HepG2 (cell line): ENCODE data around the gene RAD23A. TPM values are rescaled to one million over a fixed set of nuclear protein-coding genes. Genes with fewer than 3 reads are reported as not detected.
"Not testable (repeated sequence)": the region's sequence is repeated elsewhere in the genome, so short reads cannot be mapped to it uniquely, and the experiment has no call there.

ENCODE experiments used
- ATAC-seq: fragments of 200-7000 bp; cut with Tn5 transposase; 3 replicates; pipeline ENCODE4 v1.9.1; 2020; ENCODE audit warnings: mild to moderate bottlenecking, moderate library complexity
- BruUV-seq: library from RNA; stranded (reverse); fragments of 400-500 nt; replicated peaks from 2 replicates; lab custom pipeline; 2021; lab: Mats Ljungman, UMichigan
- CTCF ChIA-PET: fragments of 300-600 bp; formaldehyde crosslinking; extraction: SDS; loops from one replicate; lab custom pipeline; 2021; ENCODE audit warnings: low total read pairs, inconsistent platforms, low intra/inter-chr PET ratio; lab: Yijun Ruan, JAX
- POLR2A ChIA-PET: fragments of 350-600 bp; sonication (Branson Sonifier 250); formaldehyde crosslinking; loops from one replicate; lab custom pipeline; 2020; ENCODE audit warnings: antibody characterized with exemption, inconsistent platforms; lab: Yijun Ruan, JAX
- DNase-seq: peaks from one replicate; pipeline ENCODE4 v3.0.0-alpha.2; 2015; ENCODE audit warnings: low spot score
- FAIRE-seq: peaks from 3 replicates; lab custom pipeline; 2011; peaks lifted over from hg19 to GRCh38; lab: Jason Lieb, UNC
- H2AFZ ChIP-seq: one replicate; pipeline ENCODE4 v1.6.1; 2011; ENCODE audit warnings: low read length, inconsistent platforms
- H3K27ac ChIP-seq: fragments of 300-600 bp; 3 replicates; pipeline ENCODE4 v1.8.0; 2011; ENCODE audit warnings: mixed run types, mild to moderate bottlenecking, mixed read lengths, low read length, inconsistent platforms; ENCODE audit not compliant: insufficient read depth; ENCODE audit errors: extremely low read length
- H3K27me3 ChIP-seq, 2 experiments: fragments of 200-600 bp in 1 of 2; 2 replicates in 1 of 2; 3 replicates in 1 of 2; pipeline versions ENCODE4 v1.6.0 to v1.8.0; 2011; ENCODE audit warnings: low read length in 2 of 2, mild to moderate bottlenecking in 2 of 2, moderate library complexity in 2 of 2, inconsistent platforms in 1 of 2; ENCODE audit not compliant: insufficient read depth in 2 of 2, control insufficient read depth in 1 of 2
- H3K36me3 ChIP-seq, 2 experiments: fragments of 200-600 bp in 1 of 2; replicated peaks in 1 of 2; 2 replicates in 1 of 2; 3 replicates in 1 of 2; pipeline versions ENCODE4 v1.5.1 to v1.8.0; 2011; ENCODE audit warnings: low read length in 2 of 2, inconsistent platforms in 1 of 2; ENCODE audit not compliant: insufficient read depth in 2 of 2, control insufficient read depth in 1 of 2
- H3K4me1 ChIP-seq: 2 replicates; pipeline ENCODE4 v1.5.1; 2012; ENCODE audit warnings: low read length, inconsistent platforms; ENCODE audit not compliant: insufficient read depth
- H3K4me2 ChIP-seq: 2 replicates; pipeline ENCODE4 v1.6.0; 2011; ENCODE audit warnings: low read depth, low read length, inconsistent platforms
- H3K4me3 ChIP-seq, 3 experiments: fragments of 200-600 bp in 1 of 3; sonication (generic), shearing (Covaris generic) in 1 of 3; replicated peaks in 1 of 3; 2 replicates each; pipeline ENCODE4 v1.5.1; 2011 to 2016; ENCODE audit warnings: low read length in 3 of 3, inconsistent platforms in 2 of 3, low read depth in 2 of 3, mild to moderate bottlenecking in 2 of 3, control low read depth in 1 of 3, mixed read lengths in 1 of 3; ENCODE audit not compliant: insufficient read depth in 1 of 3
- H3K79me2 ChIP-seq: one replicate; pipeline ENCODE4 v1.6.1; 2011; ENCODE audit warnings: low read length, inconsistent platforms; ENCODE audit not compliant: insufficient read depth
- H3K9ac ChIP-seq: 2 replicates; pipeline ENCODE4 v1.6.0; 2011; ENCODE audit warnings: mild to moderate bottlenecking, low read depth, low read length, inconsistent platforms; ENCODE audit not compliant: insufficient read depth
- H3K9me3 ChIP-seq: 2 replicates; pipeline ENCODE4 v1.5.1; 2012; ENCODE audit warnings: mild to moderate bottlenecking, low read length
- H4K20me1 ChIP-seq: 2 replicates; pipeline ENCODE4 v1.6.0; 2011; ENCODE audit warnings: inconsistent platforms, mild to moderate bottlenecking, low read length, moderate library complexity; ENCODE audit not compliant: insufficient read depth
- AGO2 ChIP-seq: fragments of 200-400 bp; formaldehyde crosslinking; optimal IDR thresholded peaks from 2 replicates; pipeline ENCODE3; 2017; ENCODE audit warnings: mild to moderate bottlenecking, low read depth, low read length, moderate library complexity
- MAFF ChIP-seq: IDR thresholded peaks from 2 replicates; pipeline ENCODE4 v1.6.1; 2011; ENCODE audit warnings: low read depth, low read length, improper control_type of control experiment
- MAFK ChIP-seq, 2 experiments: IDR thresholded peaks in 1 of 2; conservative IDR thresholded peaks in 1 of 2; 2 replicates each; pipeline ENCODE4 v1.6.1; 2011; ENCODE audit warnings: improper control_type of control experiment in 2 of 2, low read length in 2 of 2
- TEAD2 ChIP-seq: sonication (generic); formaldehyde crosslinking; IDR thresholded peaks from 2 replicates; pipeline ENCODE4 v1.9.0; 2021; ENCODE audit warnings: missing genetic modification reagents
- WGBS: methylation state at CpG from one replicate; pipeline ENCODE4 v1.1.6; 2017; ENCODE audit warnings: low lambda C conversion rate; 5-methylcytosine and 5-hydroxymethylcytosine counted together
- in situ Hi-C: cut with HindIII; loops from 2 replicates; pipeline ENCODE4 v1.10.0; 2017; ENCODE audit warnings: low pct_unique_long_range_greater_than_20kb; ENCODE audit not compliant: extremely low pct_ligation_motif_present
- intact Hi-C: fragments of 100-400 bp; cut with micrococcal nuclease; formaldehyde crosslinking; loops from one replicate; pipeline ENCODE4 v1.10.0; 2022; ENCODE audit not compliant: unreplicated experiment
- polyA plus RNA-seq, 8 experiments: library from polyadenylated mRNA; depleted of rRNA in 3 of 8; stranded (reverse) in 7 of 8; unstranded in 1 of 8; fragments of >200 nt; fragmentation: Illumina TruSeq in 4 of 8; extraction: Trizol in 4 of 8; gene quantifications; 2 replicates each; pipeline versions ENCODE4 v1.2.1 to v1.2.3, GENCODE V29; 2011 to 2016; ENCODE audit warnings: low read depth in 4 of 8, missing spikeins in 1 of 8, mixed read lengths in 1 of 8; ENCODE audit not compliant: insufficient read depth in 1 of 8
- total RNA-seq, 5 experiments: library from RNA; depleted of rRNA; stranded (reverse); fragments of >200 nt; fragmentation: Illumina TruSeq; extraction: Trizol; gene quantifications; 2 replicates each; pipeline ENCODE4 v1.2.3, GENCODE V29; 2016; ENCODE audit warnings: low read depth in 1 of 5

The RAD23A gene
- total and polyA plus RNA-seq, 2 of the 13 experiments (the other 11 are each of a cell fraction or from before 2014, with no cell fraction given), result 42.5 to 54.2 TPM

- DNase-seq, FAIRE-seq, H4K20me1 ChIP-seq, CTCF ChIA-PET, H3K4me3 ChIP-seq, H3K27me3 ChIP-seq, H3K79me2 ChIP-seq, H3K9ac ChIP-seq, H3K27ac ChIP-seq, H2AFZ ChIP-seq, H3K9me3 ChIP-seq, H3K4me2 ChIP-seq, in situ Hi-C loops, H3K36me3 ChIP-seq, intact Hi-C loops, ATAC-seq, BruUV-seq: not testable (repeated sequence)
- 0 out of 2 replicates have a peak, but pooled peaks have one; percentile 21 for TF ChIP-seq MAFF
- TF ChIP-seq MAFK (conservative IDR thresholded peaks at IDR 0.05 in 1 of 2, IDR thresholded peaks at IDR 0.05 in 1 of 2; ENCODE audit: low read length in 2 of 2), result peak; percentile 42 to 66; a peak in 2 of 4 replicates
- 94% methylated on average over 4 of the region's 4 CpGs for WGBS
- peaks cover 30% of the 10 kb centered on the region for H3K4me1 ChIP-seq
- POLR2A ChIA-PET, result interaction anchor here (4.2 kb wide), 1 partner anchor 17 kb away, joined by 40 read pairs; the partner anchor contains the start of gene FARSA
These were observed 29.8 kb upstream of the RAD23A start for GRCh38 chr19:12915860-12916259.

- H3K9ac ChIP-seq, result no peak overlapping the region
- H2AFZ ChIP-seq, result no peak overlapping the region
- in situ Hi-C loops, result no loop called here
- WGBS, result 89% methylated on average over 14 of the region's 14 CpGs
- H3K27me3 ChIP-seq, result no peaks in the 10 kb centered on the region
- POLR2A ChIA-PET, result interaction anchor here (1.1 kb wide), 1 partner anchor 11 kb away, joined by 3 read pairs; no protein-coding TSS in a partner anchor
- H3K27ac ChIP-seq, result no peak overlapping the region
- BruUV-seq, result no TSS peak
- H3K9me3 ChIP-seq, result no peaks in the 10 kb centered on the region
- H3K79me2 ChIP-seq, result no peaks in the 10 kb centered on the region
- DNase-seq (no peak), FAIRE-seq (no peak)
- H3K4me3 ChIP-seq, result no peak overlapping the region
- peaks cover 8 to 10% of the 10 kb centered on the region in 2 experiments; a peak in 3 of 5 replicates for H3K36me3 ChIP-seq
- TF ChIP-seq TEAD2 (CRISPR knock-in tag) (no peak), AGO2 (peak; percentile 42)
- TF ChIP-seq, all 625 proteins: peak for 1
- CTCF ChIA-PET, result no interaction called here
- ATAC-seq, result peak; percentile 16; the same call in 1 of the 3 replicates
- Histone ChIP-seq H3K4me1 (peaks cover 12% of the 10 kb centered on the region), H4K20me1 (no peaks in the 10 kb centered on the region), H3K4me2 (no peak overlapping the region)
- intact Hi-C loops, result no loop called here
These were observed 27.4 kb upstream of the RAD23A start for GRCh38 chr19:12918253-12918652.
